KMS-11 (cell line): ENCODE measurements around the gene MT1A.

ENCODE experiments used
- H2AFZ ChIP-seq: fragments of 200-600 bp; sonication (generic); 2 replicates; pipeline ENCODE4 v1.6.1; 2016; ENCODE audit warnings: antibody characterized with exemption, mixed run types, low read depth
- H3K27ac ChIP-seq: fragments of 200-600 bp; sonication (generic); 2 replicates; pipeline ENCODE4 v1.6.1; 2016; ENCODE audit warnings: mild to moderate bottlenecking, mixed run types
- H3K27me3 ChIP-seq: fragments of 200-600 bp; sonication (generic); 2 replicates; pipeline ENCODE4 v1.6.1; 2017; ENCODE audit warnings: mild to moderate bottlenecking, low read depth, mixed run types, moderate library complexity; ENCODE audit not compliant: insufficient read depth
- H3K36me3 ChIP-seq: fragments of 200-600 bp; sonication (generic); 2 replicates; pipeline ENCODE4 v1.6.1; 2017; ENCODE audit warnings: mild to moderate bottlenecking, mixed run types; ENCODE audit not compliant: insufficient read depth
- H3K4me1 ChIP-seq: fragments of 200-600 bp; sonication (generic); 2 replicates; pipeline ENCODE4 v1.6.1; 2016; ENCODE audit warnings: mild to moderate bottlenecking, low read depth, mixed run types; ENCODE audit not compliant: poor library complexity, severe bottlenecking
- H3K4me2 ChIP-seq: fragments of 200-600 bp; sonication (generic); 2 replicates; pipeline ENCODE4 v1.7.0; 2016; ENCODE audit warnings: mild to moderate bottlenecking, mixed run types
- H3K4me3 ChIP-seq: fragments of 200-600 bp; sonication (generic); IDR thresholded peaks from 2 replicates; pipeline ENCODE4 v1.6.1; 2017; ENCODE audit warnings: low read depth, low read length, mixed read lengths; ENCODE audit not compliant: insufficient read depth
- H3K79me2 ChIP-seq: fragments of 200-600 bp; sonication (generic); 2 replicates; pipeline ENCODE4 v1.6.1; 2016; ENCODE audit warnings: low read depth, mixed run types; ENCODE audit not compliant: insufficient read depth
- H3K9ac ChIP-seq: fragments of 200-600 bp; sonication (generic); 2 replicates; pipeline ENCODE4 v1.6.1; 2016; ENCODE audit warnings: mild to moderate bottlenecking, mixed run types
- H4K20me1 ChIP-seq: fragments of 200-600 bp; sonication (generic); 2 replicates; pipeline ENCODE4 v1.6.1; 2016; ENCODE audit warnings: mild to moderate bottlenecking, mixed run types; ENCODE audit not compliant: insufficient read depth
- CTCF ChIP-seq: fragments of 200-600 bp; sonication (generic); conservative IDR thresholded peaks from 2 replicates; pipeline ENCODE4 v1.6.1; 2017; ENCODE audit warnings: low read depth, mild to moderate bottlenecking, antibody characterized with exemption, low read length, moderate library complexity, mixed read lengths

The MT1A gene

GRCh38 chr16:56623637-56624036, 14.8 kb upstream of the MT1A start:
- no peak overlapping the region for H2AFZ ChIP-seq
- no peak overlapping the region for H3K4me2 ChIP-seq
- H4K20me1 ChIP-seq: no peaks in the 10 kb centered on the region
- H3K4me1 ChIP-seq: no peaks in the 10 kb centered on the region
- no peak overlapping the region for H3K9ac ChIP-seq
- no peaks in the 10 kb centered on the region for H3K79me2 ChIP-seq
- no peak overlapping the region for H3K27ac ChIP-seq
- TF ChIP-seq CTCF: no peak
- no peak overlapping the region for H3K4me3 ChIP-seq
- no peaks in the 10 kb centered on the region for H3K27me3 ChIP-seq
- H3K36me3 ChIP-seq: no peaks in the 10 kb centered on the region

DNA sequence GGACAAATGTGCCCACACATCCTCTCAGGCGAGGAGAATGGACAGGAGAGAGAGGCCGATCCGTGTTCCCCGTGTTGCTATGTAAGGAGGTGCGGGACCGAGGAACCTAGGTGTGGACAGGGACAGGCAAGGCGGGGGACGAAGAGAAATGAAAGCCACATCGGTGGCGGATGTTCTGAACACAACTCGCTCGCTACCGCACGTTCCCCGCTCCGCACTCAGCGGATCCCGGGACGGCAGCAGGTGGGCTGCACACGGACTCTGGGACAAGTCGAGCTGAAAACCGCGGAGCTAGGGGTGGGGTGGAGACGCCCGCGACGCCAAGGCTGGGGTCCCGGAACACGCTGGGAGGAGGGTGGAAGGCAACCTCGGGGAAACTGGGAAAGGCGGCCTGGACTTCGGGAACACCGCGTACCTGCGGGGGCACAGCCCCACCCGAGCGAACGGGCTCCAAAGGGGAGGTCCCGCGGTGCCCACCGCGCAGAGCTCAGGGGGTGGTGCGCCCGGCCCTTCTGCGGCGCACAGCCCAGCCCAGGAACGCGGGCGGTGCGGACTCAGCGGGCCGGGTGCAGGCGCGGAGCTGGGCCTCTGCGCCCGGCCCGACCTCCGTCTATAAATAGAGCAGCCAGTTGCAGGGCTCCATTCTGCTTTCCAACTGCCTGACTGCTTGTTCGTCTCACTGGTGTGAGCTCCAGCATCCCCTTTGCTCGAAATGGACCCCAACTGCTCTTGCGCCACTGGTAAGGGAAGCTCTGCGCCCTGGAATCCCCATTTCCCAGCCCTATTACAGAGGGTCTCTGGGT, 13.1 kb upstream of the MT1A start, which contains the start of gene MT1E:
MT1E (plus strand) TSS at position 642 of the 803 bp plus-strand sequence; CDS start at position 713, 71 bp downstream.
- no peaks in the 10 kb centered on the region for H3K27me3 ChIP-seq
- TF ChIP-seq CTCF: no peak
- H3K9ac ChIP-seq: no peak within 1 kb of the TSS
- no peak within 1 kb of the TSS for H3K27ac ChIP-seq
- H3K4me1 ChIP-seq: no peaks in the 10 kb centered on the region
- no peak within 1 kb of the TSS for H2AFZ ChIP-seq
- H3K4me3 ChIP-seq: no peak within 1 kb of the TSS
- H3K4me2 ChIP-seq: no peak within 1 kb of the TSS
- no peaks in the 10 kb centered on the region for H3K36me3 ChIP-seq
- no peaks in the 10 kb centered on the region for H4K20me1 ChIP-seq
- H3K79me2 ChIP-seq: no peaks in the 10 kb centered on the region

DNA sequence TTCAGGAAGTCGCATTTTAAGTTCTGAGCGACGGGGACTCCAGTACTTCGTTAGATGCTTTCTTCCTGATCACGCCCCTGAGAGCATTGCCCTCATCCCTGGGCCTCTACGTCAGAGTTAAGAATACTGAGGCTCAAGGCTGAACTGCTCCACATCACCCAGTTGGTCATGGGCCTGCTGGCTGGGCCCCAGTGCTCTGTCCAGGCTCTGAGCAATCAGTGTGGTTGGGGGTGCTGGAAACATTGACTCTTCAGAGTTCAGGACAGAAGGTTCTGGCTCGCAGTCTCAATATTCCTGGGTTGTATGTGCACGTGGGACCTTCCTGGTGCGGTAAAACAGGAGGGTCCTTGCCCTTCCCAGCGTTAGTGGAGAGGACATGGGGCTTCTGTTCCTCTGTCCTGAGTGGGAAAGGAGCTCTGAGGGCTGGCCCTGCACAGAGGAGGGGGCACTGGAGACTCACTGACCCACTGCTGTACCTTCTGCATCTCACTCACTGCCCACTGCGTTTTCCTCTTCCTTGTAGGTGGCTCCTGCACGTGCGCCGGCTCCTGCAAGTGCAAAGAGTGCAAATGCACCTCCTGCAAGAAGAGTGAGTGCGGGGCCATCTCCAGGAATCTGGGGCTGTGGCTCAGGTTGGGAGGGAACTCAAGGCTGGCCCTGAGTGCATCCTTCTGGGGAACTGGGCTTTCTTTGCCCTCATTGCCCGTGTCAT, 12.4 kb upstream of the MT1A start:
- Histone ChIP-seq H3K79me2 (no peaks in the 10 kb centered on the region), H3K4me3 (no peak overlapping the region), H3K36me3 (no peaks in the 10 kb centered on the region), H3K4me1 (no peaks in the 10 kb centered on the region), H3K27ac (no peak overlapping the region), H4K20me1 (no peaks in the 10 kb centered on the region), H3K27me3 (no peaks in the 10 kb centered on the region), H3K9ac (no peak overlapping the region), H3K4me2 (no peak overlapping the region), H2AFZ (no peak overlapping the region)
- TF ChIP-seq CTCF: no peak

DNA sequence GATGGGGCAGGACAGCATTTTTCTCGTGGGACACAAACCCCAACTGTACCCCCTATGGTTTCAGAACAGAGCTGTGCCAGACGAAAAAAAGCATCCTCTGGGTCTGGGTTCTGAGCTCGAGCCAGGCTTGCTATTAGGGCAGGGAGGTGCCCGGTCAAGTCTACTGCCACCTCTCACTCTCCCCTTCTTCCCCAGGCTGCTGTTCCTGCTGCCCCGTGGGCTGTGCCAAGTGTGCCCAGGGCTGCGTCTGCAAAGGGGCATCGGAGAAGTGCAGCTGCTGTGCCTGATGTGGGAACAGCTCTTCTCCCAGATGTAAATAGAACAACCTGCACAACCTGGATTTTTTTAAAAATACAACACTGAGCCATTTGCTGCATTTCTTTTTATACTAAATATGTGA, 11.8 kb upstream of the MT1A start:
- H3K27ac ChIP-seq: no peak overlapping the region
- H4K20me1 ChIP-seq: no peaks in the 10 kb centered on the region
- H3K36me3 ChIP-seq: no peaks in the 10 kb centered on the region
- H3K4me2 ChIP-seq: no peak overlapping the region
- H3K79me2 ChIP-seq: no peaks in the 10 kb centered on the region
- no peak for TF ChIP-seq CTCF
- no peak overlapping the region for H3K9ac ChIP-seq
- no peaks in the 10 kb centered on the region for H3K4me1 ChIP-seq
- no peak overlapping the region for H3K4me3 ChIP-seq
- H3K27me3 ChIP-seq: no peaks in the 10 kb centered on the region
- no peak overlapping the region for H2AFZ ChIP-seq
